Activated naive CD4-positive, alpha-beta T cell treated with anti-CD3 and anti-CD28 coated beads, Interleukin-2, amount 10 ng/mL, durations not matched to agents 5 hours and 36 hours (primary cell): ENCODE measurements around the gene SVBP. TPM values are rescaled to one million over a fixed set of nuclear protein-coding genes. Genes with fewer than 3 reads are reported as not detected.

Source experiments
- total RNA-seq, 2 experiments: library from RNA; stranded (reverse); gene quantifications; one replicate each; pipeline ENCODE4 v1.2.3, GENCODE V29; 2021

Gene SVBP, protein sequence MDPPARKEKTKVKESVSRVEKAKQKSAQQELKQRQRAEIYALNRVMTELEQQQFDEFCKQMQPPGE
- 10 to 100 TPM; 23.0 to 24.0 TPM for total RNA-seq

DNA sequence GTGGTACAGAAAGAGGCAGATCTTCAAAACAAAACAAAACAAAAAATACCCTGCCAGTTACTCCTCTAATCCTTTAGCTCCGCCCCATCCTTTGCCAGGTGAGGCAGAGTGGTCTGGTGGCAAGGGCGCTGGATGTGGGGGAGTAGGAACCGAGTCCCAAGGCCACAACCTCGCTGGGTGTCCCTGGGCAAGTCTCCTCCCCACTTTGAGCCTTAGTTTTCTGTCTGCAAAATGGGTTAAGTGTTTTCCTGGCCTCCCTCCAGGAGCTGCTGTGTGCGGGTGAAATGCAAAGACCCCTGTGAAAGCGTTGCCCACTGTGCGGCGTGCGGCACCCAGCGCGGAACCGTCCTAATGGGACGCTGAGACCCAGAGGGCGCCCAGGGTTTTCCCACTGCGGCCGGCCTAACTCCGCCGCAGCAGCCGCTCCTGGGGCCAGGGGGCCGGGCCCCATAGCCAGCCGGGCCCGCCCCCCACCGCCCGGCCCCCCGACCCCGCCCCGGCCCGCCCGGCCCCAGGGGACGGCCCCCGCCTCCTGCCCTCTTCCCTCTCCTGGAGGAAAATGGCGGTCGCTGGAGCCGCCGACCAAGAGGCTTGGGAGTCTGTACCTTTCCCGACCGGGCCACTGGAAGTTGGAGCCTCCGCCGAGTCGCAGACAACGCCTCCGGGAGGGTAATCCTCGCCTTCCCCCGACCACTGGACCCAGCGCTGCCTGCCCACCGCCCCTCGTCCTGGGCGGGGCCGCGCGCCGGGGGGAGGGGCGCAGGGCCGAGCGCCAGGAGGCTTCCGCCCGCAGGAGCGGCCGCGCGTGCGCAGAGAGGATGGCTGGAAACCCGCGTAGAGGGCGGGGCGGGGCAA is at the start of gene SVBP, which contains the start of gene ERMAP:
TSS of gene SVBP (minus strand) at position 813 of the 855 bp plus-strand sequence. CDS start 853 bp downstream, outside the sequence.
TSS of gene ERMAP (plus strand) at position 538 of the 855 bp plus-strand sequence. CDS start 13,327 bp downstream, outside the sequence.

DNA sequence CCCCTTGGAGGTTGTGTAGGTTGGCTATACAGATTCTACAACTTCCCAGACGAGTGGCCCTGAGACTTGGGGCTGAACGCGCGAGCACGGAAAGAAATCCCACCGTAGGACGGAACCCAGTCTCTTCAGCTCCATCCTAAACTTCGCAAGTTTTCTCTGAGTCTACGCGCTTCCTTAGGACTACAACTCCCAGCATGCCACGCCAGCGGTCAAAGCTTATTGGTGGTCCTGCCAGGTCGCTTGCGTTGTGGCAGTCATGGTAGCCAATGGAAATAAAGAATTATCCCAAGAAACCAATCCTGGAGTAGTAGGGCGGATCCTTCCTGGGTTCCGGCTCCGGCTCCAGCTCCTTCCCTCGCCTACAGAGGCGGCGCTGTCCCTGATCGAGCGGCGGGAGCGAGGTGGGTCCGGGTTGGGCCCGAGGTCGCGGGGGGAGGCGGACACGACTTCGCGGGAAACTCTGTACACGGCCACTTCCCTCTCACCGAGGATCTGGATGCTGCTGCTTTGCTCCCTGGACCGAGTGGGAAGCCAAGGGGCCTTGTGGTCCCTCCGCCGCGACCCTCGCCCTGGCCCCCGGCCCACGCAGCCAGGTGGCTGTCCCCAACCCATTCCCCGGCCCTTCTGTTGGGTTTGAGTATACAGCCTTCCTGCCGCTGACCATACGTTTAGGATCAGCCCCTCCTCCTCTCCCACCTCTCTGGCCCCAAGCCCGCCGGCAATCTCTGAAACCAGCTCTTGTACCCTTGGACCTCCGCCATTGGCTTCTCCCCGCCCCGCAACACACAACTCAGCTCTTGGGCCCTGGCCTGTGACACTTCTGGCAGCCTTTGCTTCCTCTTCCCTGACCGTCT is 29.3 kb upstream of the SVBP start, which contains the start of gene ZNF691:
TSS of gene ZNF691 (plus strand) at position 357 of the 854 bp plus-strand sequence. CDS start 3,046 bp downstream, outside the sequence.

DNA sequence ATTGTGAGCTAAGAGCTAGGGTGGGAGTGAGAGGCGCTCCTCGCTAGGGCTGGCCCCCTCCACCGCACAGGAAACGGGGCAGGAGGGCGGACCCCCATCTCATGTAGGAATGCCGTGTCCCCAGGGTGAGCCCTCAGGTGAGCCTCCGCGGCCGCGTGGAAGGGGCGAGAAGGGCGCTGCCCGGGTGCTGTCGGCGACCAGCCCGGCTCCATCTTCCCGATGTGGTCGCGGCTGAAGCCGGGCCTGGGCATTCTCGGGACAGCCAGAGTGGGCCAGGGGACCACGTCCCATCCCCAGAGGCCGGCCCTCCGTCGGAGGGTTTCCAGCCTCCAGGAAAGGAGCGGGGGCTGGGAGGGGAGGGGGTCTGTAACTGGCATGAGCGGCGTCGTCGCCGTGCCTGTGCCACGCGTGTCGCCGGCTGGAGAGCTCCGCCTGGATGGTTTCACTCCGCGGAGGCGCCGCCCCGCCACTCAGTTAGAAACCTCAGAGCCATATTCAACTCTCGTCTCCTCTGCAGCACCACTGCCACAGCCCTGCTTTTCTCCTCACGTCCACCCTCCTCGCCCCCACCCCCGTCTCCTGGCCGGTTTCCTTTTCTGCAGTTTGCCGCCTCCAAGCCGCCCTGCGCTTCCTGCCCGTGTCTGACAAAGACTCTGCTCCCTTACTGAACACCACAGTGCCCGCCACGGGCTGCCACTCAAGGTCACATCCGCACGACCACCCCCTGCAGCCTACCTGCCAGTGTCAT is 32.1 kb downstream of the SVBP start, which contains the start of gene TMEM269:
TSS of gene TMEM269 (plus strand) at position 46 of the 748 bp plus-strand sequence. CDS start 4,903 bp downstream, outside the sequence.

DNA sequence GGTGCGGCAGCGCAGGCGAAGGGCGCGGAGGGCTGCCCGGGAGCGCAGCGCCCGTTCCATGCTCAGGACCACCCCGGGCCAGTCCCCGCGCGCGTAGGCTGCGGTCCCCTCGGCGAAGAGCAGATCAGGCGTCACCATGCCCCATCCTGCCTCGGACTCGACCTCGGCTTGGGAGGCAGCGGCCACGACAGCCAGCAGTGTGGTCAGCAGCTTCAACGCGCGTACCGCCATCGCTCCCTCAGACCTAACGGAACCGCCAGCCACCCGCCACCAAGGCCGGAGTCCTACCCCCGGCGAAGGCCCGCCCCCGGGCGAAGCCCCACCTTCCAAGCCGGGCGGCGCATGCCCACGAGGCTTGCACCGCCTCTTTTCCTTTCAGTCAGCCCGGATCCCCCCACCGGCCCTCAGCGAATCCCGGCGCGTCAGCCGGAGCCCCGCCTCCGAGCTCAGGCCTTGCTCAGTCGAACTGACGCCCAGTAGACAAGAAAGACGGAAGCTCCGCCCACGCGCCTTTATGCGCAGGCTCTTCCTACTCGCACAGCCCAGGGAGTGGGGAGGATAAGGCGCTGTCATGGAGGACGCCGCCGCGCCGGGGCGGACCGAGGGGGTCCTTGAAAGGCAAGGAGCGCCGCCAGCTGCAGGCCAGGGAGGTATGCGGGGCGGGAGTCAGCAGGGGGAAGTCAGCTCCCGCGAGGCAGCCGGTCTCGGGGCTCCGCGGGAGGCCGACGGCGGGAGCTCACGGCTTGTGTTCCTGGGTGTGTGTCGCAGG is 50.3 kb downstream of the SVBP start, which contains the start of the genes C1orf50 and P3H1:
TSS of gene C1orf50 (plus strand) at position 509 of the 769 bp plus-strand sequence. CDS start at position 572, 63 bp downstream.
TSS of gene P3H1 (minus strand) at position 288 of the 769 bp plus-strand sequence. CDS start at position 231, 57 bp downstream.

Other genes starting within 250 kb of the SVBP start
- 10 to 100 TPM; 79.6 to 82.2 TPM for gene PPIH, start 159.0 kb downstream of the SVBP start, total RNA-seq
- 100 to 1,000 TPM; 519 to 535 TPM for gene YBX1, start 135.0 kb downstream of the SVBP start, total RNA-seq
- not detected for gene CLDN19, start 77.2 kb downstream of the SVBP start, total RNA-seq
- gene P3H1, start 50.4 kb downstream of the SVBP start, total RNA-seq: 10 to 100 TPM; 35.9 to 39.4 TPM
- 1 to 10 TPM; 8.3 to 9.3 TPM for gene C1orf50, start 50.1 kb downstream of the SVBP start, total RNA-seq
- gene TMEM269, start 32.4 kb downstream of the SVBP start, total RNA-seq: under 1 TPM; 0.26 to 0.30 TPM
- 1 to 10 TPM; 8.0 TPM for gene ERMAP, start 275 bp downstream of the SVBP start, total RNA-seq
- gene ZNF691, start 29.2 kb upstream of the SVBP start, total RNA-seq: 1 to 10 TPM; 9.6 TPM
- 100 to 1,000 TPM; 101 to 107 TPM for gene SLC2A1, start 141.5 kb upstream of the SVBP start, total RNA-seq